ENCODE data around the gene THSD4.

THSD4 gene

DNA sequence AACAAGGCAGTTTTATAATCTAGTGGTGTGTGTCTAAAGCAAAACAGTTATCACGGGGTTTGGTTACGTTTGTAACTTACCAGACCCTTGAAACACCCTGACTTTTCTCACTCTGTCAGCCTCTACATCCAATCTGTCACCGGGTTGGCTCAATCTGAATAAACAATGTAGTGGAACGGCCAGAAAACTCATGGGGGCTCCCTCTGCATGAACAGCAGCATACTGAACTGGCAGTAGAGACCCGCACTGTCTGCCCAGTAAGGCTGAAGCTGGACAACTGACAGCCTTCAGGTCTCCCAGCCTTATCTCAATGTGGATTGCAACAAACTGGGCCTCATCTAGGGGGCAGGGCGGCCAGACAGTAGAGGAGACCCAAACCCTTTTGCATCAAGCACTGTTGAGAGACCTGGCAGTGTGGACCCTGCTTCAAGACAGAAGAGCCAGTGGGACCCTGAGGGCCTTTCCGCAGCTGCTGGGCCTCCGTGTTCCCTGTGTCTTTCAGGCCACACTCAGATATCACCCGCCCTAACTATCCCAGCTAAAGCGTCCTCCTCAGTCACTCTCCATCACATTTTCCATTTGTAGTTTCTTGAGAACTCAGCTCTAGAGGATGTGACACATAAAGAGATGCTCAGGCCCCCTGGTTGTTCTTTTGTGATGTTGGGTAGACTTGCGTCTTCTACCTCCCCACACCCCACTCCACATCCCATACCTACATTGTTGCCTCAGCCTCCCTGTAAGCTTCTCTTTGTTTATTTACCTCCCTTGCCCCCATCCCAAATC, 513.9 kb downstream of the THSD4 start:
- no peak for DNase-seq (ENCODE audit: low spot score)

GRCh38 chr15:71629781-71630474, 514.7 kb downstream of the THSD4 start:
- no peak for DNase-seq (ENCODE audit: low spot score)

DNA sequence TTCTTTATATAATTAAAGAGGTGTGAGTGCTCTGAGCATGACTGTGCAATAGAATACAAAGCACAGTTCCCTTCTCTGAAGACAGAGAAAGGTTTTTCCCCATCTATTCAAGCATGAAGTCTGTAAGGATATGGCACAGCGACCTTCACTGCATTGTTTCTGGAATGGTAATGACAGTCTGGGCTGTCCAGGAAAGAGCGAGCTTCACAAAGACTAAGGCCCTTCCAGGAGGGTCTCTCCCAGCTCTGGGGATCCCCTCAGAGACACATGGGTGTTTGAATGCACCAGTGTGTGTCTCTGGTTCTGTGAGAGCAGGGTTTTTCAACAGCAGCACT, 515.2 kb downstream of the THSD4 start:
- DNase-seq (ENCODE audit: low spot score): no peak

DNA sequence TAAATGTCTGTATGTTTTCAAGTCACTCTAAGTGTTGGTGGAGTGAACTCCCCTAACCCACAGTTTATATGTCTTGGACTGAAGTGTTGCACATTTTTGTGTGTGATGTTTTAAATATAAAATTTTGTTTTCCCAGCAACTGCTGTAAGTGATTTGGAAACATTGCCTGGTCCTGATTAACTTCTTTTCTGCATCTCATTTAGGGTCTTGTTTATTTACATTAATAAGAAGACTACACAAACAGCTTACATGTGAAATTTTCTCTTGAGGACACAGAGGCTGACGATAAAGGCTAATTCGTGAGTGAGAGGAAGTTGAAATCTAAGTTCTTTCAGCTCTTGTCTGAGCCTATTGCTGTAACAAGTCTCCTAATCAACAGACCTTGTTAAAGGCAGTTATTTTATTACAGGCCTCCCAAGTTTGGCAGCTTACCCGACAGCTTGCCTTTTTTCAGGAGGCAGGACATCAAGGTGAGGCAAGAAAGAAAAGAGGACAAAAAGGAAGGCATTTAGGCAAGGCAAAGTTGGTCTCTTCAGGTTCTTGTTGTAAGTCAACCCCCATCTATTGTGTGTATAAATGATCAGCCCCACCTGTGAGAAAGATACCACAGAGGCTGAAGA, 517.4 kb downstream of the THSD4 start:
- DNase-seq (ENCODE audit: low spot score): no peak

DNA sequence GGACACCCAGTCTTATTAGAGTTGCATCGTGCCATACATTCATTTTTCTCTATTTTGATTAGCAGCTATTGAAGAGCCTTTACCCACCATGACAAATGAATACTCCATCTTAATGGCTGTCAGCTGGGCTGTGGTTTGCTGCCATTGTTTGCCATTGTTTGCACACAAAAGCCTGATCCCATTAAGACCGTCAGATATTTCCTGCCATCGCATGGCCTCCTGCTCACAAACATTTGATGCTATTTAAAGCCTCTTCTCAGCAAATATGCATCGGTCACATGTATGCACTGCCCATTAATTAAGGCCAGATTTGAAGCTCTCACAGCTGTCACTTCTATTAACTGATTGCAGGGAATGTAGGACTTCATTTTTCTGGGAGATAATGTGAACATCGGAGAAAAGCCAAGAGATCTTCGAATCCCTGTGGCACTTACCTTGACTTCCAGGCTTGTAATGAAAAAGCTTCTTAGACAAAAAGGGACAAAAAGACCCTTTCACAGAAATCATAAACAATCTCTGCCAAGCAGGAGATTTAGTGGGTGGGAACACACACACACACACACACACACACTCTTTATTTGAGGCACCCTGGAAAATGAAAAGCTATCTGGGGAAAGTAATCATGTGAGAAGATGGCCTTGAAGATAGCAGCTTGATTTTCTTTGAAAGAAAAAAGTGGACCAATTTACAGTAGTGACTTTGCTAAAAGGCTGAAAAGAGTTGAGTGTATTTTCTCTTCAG, 519.7 kb downstream of the THSD4 start:
- DNase-seq (ENCODE audit: low spot score): no peak

DNA sequence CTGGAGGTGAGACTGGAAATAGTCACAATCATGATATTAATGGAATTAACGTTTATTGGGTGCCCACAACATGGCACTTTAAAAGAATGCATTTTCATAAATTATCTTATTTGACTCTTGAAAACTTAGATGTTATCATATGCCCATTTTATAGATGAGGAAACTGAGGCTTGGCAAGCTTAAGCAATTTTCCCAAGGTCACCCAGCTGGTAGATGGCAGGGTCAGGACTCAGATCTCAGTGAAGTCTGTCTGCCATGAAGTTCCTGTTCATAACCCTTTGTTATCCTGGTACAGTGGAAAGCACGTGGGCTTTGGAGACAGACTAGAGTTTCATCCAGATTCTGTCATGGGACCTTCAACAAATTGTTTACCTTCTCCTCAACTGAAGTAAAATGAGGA, 520.5 kb downstream of the THSD4 start:
- DNase-seq (ENCODE audit: low spot score): no peak

GRCh38 chr15:71638876-71639275, 523.6 kb downstream of the THSD4 start:
- no peak for DNase-seq (ENCODE audit: low spot score)

GRCh38 chr15:71639471-71639870, 524.2 kb downstream of the THSD4 start:
- no peak for DNase-seq (ENCODE audit: low spot score)

GRCh38 chr15:71643918-71644317, 528.6 kb downstream of the THSD4 start:
- no peak for DNase-seq (ENCODE audit: low spot score)

GRCh38 chr15:71646767-71647486, 531.7 kb downstream of the THSD4 start:
- DNase-seq (ENCODE audit: low spot score): no peak

- no peak for DNase-seq (ENCODE audit: low spot score)
These were observed 532.2 kb downstream of the THSD4 start for GRCh38 chr15:71647487-71647808.

GRCh38 chr15:71648095-71648494, 532.8 kb downstream of the THSD4 start:
- DNase-seq (ENCODE audit: low spot score): no peak

GRCh38 chr15:71649894-71650293, 534.6 kb downstream of the THSD4 start:
- DNase-seq (ENCODE audit: low spot score): no peak

GRCh38 chr15:71650603-71651002, 535.3 kb downstream of the THSD4 start:
- DNase-seq (ENCODE audit: low spot score): no peak

GRCh38 chr15:71651750-71652186, 536.5 kb downstream of the THSD4 start:
- DNase-seq (ENCODE audit: low spot score): peak; percentile 53

- no peak for DNase-seq (ENCODE audit: low spot score)
These were observed 538.9 kb downstream of the THSD4 start for GRCh38 chr15:71654042-71654719.

DNA sequence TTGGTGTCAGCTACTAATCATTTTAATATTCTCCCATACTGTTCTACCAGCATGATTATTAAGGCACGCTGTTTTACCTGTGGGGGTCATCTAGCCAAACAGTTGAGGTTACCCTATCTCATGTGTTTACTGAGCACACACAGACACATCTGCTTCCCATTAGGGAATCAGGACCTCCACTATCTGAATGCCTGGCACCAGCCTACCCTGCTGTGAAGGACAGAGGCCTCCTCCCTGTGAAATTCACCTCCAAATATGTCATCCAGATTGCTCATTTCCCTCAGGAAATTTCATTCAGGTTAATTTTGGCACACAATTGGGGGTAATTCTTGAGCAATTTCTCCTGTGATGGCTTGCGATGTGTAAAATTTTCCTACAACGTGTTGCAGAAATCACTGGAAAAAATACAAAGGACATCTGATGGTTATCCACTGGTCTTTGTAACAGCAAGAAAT, 539.5 kb downstream of the THSD4 start:
- DNase-seq (ENCODE audit: low spot score): no peak

- no peak for DNase-seq (ENCODE audit: low spot score)
These were observed 541.2 kb downstream of the THSD4 start for GRCh38 chr15:71656425-71656824.

DNA sequence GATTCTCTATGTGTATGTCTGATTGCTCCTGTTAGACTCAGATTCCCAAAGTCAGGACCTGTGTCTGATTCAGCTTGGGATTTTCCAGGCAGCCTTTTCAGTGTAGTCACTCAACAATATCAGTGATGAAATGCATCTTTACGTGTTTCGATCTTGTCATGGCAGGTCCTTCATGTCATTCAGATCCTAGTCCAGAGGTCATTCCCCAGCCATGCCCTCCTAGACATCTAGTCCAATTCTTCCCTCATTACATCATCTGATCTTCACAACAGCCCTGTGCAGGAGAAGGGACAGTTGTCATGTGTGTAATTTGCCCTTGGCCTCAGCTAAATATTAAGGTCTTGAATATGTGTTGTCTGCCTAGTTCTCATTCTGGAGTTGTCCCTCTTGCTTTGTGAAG, 541.9 kb downstream of the THSD4 start:
- DNase-seq (ENCODE audit: low spot score): no peak

GRCh38 chr15:71658036-71658435, 542.8 kb downstream of the THSD4 start:
- DNase-seq (ENCODE audit: low spot score): no peak
